GM23248 (cell line): Measurements from ENCODE around the gene WASF3.

ENCODE experiments used
- EZH2 ChIP-seq: fragments of 200-600 bp; sonication (generic); IDR thresholded peaks from 2 replicates; pipeline ENCODE4 v1.6.1; 2018; ENCODE audit warnings: antibody characterized with exemption, mild to moderate bottlenecking; ENCODE audit not compliant: insufficient read depth, poor library complexity, severe bottlenecking
- EZH2phosphoT487 ChIP-seq: fragments of 200-600 bp; sonication (generic); IDR thresholded peaks from 2 replicates; pipeline ENCODE4 v1.6.1; 2018; ENCODE audit warnings: antibody characterized with exemption, moderate library complexity, mild to moderate bottlenecking, low read depth; ENCODE audit not compliant: insufficient read depth

GRCh38 chr13:26602783-26603182 lies 45.3 kb downstream of the WASF3 start:
- TF ChIP-seq EZH2 (no peak), EZH2phosphoT487 (no peak)
